ENCODE measurements around the gene PTPRM. TPM values are rescaled to one million over a fixed set of nuclear protein-coding genes. Genes with fewer than 3 reads are reported as not detected.
A peak's percentile ranks its signal among the peaks of the same experiment; 100 is the strongest.

Gene PTPRM
- total RNA-seq, 1 donor: 64.2 TPM

GRCh38 chr18:8264116-8264515 is 697.0 kb downstream of the PTPRM start:
- no peak overlapping the region for H3K4me3 ChIP-seq (ENCODE audit: low read depth, low read length)
- DNase-seq (ENCODE audit: low read depth): no peak
- TF ChIP-seq, protein P1, sequence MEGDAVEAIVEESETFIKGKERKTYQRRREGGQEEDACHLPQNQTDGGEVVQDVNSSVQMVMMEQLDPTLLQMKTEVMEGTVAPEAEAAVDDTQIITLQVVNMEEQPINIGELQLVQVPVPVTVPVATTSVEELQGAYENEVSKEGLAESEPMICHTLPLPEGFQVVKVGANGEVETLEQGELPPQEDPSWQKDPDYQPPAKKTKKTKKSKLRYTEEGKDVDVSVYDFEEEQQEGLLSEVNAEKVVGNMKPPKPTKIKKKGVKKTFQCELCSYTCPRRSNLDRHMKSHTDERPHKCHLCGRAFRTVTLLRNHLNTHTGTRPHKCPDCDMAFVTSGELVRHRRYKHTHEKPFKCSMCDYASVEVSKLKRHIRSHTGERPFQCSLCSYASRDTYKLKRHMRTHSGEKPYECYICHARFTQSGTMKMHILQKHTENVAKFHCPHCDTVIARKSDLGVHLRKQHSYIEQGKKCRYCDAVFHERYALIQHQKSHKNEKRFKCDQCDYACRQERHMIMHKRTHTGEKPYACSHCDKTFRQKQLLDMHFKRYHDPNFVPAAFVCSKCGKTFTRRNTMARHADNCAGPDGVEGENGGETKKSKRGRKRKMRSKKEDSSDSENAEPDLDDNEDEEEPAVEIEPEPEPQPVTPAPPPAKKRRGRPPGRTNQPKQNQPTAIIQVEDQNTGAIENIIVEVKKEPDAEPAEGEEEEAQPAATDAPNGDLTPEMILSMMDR (IDR thresholded peaks at IDR 0.05; ENCODE audit: insufficient read depth, low read length): no peak

DNA sequence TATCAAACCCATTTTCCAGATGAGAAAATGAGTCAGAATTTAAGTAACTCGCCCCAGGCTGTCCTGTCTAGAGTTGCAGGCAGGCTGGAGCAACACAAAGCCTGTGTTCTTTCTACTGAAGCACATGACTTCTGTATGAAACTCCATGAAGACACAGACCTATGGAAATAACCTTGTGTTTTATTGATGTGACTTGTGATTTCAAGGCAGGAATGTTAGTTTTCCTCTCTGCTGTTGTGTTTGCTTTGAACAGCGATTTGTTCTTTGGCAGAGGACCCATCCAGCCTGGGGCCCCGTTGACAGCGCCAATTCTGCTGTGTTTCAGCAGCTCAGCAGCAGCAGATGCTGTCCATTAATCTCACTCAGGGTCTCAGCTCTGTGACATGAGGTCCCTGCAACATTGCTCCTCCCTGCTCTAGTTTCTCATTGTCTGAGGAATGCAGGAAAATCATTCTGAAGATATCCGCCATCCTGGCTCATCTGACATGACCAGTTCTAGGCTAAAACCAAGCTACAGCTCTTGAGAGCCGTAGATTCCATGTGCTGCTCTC is 697.8 kb downstream of the PTPRM start:
- peak; percentile 28 for DNase-seq (ENCODE audit: low read depth)
- H3K4me3 ChIP-seq (ENCODE audit: low read depth, low read length): no peak overlapping the region
- TF ChIP-seq, protein P1 (IDR thresholded peaks at IDR 0.05; ENCODE audit: insufficient read depth, low read length): no peak

GRCh38 chr18:8272254-8272653 is 705.1 kb downstream of the PTPRM start:
- TF ChIP-seq, protein P1 (IDR thresholded peaks at IDR 0.05; ENCODE audit: insufficient read depth, low read length): no peak
- no peak overlapping the region for H3K4me3 ChIP-seq (ENCODE audit: low read depth, low read length)
- no peak for DNase-seq (ENCODE audit: low read depth)

DNA sequence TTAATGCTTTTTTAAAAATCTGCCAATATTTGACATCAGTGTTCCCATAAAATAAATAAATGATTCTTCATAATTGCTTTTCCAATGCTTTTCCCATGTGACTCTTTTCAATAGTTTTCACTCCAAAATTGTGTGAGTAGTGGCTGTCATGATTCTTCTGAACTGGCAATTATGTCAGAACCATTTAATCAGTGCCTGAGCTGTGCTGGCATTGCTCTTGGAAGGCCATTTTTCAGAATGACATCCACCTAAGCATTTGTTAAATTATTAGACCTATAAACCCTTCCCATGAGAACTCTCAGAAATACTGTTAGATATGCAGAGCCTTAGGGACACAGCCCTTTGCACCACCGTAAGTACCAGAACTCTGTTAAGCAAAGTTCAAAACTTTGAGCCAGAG is 707.3 kb downstream of the PTPRM start:
- DNase-seq (ENCODE audit: low read depth): no peak
- TF ChIP-seq, protein P1 (IDR thresholded peaks at IDR 0.05; ENCODE audit: insufficient read depth, low read length): no peak
- no peak overlapping the region for H3K4me3 ChIP-seq (ENCODE audit: low read depth, low read length)

- DNase-seq (ENCODE audit: low read depth): no peak
- H3K4me3 ChIP-seq (ENCODE audit: low read depth, low read length): no peak overlapping the region
- TF ChIP-seq, protein P1 (IDR thresholded peaks at IDR 0.05; ENCODE audit: insufficient read depth, low read length): no peak
These were observed 709.3 kb downstream of the PTPRM start for GRCh38 chr18:8276406-8276805.

DNA sequence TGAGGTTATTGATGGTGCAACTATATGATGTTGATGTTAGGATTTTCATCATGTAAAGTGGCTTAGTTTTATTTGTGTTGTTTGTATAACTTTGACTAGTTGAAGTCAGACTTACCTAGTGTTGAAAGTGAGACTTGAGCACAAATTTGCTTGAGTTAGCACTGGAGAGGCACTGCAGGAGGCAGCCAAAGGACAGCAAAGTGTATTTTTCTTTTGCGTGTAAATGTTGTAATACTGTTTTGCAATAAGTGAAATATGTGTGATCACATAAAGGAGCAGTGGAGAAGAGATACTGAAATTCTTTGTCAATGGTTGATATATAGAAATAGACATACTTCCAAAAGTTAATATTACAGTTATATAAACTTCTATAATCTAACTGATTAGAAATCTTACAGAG is 710.2 kb downstream of the PTPRM start:
- TF ChIP-seq, protein P1 (IDR thresholded peaks at IDR 0.05; ENCODE audit: insufficient read depth, low read length): no peak
- no peak overlapping the region for H3K4me3 ChIP-seq (ENCODE audit: low read depth, low read length)
- peak; percentile 15 for DNase-seq (ENCODE audit: low read depth)

DNA sequence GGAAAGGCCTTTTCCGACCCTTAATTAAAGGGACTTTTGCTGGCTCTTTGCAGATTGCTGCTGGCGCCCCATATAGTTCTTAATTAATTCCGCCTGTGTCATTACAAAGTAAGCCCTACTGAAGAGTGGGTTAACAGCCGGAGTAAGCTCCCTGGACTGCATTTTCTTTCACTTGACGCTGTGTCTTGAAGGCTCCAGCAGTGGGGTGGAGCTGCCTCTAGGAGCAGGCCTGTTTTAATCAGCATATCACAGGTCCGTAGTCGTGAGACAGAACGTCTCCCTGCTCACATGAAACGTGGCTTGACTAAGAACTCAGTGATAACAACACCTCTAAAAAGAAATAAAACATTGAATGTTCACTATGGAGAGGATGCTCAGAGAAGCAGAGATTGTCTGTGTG is 712.2 kb downstream of the PTPRM start:
- no peak for DNase-seq (ENCODE audit: low read depth)
- no peak overlapping the region for H3K4me3 ChIP-seq (ENCODE audit: low read depth, low read length)
- TF ChIP-seq, protein P1 (IDR thresholded peaks at IDR 0.05; ENCODE audit: insufficient read depth, low read length): no peak

Measured in fibroblast of the aortic adventitia (primary cell).